ENCODE results near the gene LRRC47. TPM values are rescaled to one million over a fixed set of nuclear protein-coding genes. Genes with fewer than 3 reads are reported as not detected.

LRRC47 gene
- total RNA-seq, 1 donor from 2014 or later, result 57.9 TPM

DNA sequence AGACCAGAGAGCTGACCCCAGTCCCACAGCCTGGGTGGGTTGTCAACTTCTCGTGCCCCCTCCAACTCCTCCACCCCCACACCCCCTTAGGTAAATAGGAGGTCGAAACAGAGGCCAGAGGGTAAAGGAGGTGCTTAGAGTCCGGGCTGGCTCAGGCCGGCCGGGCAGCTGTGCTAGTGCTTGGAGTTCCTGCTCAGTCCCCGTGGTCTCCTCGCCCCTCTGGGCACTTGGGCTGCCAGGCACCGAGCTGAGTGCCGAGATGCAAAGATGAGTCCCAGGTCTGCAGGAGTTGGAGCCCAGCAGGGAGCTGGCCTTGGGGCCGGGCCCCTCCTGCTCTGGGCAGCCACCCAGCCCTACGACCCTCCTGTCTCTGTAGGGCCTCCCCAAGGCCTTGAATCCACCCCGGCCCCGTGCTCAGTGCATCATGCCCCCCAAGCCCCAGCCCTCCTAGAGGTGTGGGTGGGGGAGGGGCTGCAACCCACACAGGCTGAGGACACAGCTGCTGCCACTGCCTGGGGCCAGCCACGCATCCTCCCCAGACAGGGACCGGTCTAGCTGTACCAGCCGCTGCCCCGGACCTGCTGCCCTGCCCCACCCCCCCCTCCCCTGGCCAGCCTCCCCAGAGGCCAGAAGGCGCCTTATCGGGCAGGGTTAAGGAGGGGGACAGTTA lies 21.9 kb downstream of the LRRC47 start:
- no peak for DNase-seq (ENCODE audit: low read depth, low spot score)
- no peaks in the 10 kb centered on the region for H3K27me3 Mint-ChIP-seq (ENCODE audit: low read depth)
- H3K27ac Mint-ChIP-seq (ENCODE audit: unreplicated experiment), result no peak overlapping the region
- no peaks in the 10 kb centered on the region for H3K36me3 Mint-ChIP-seq (ENCODE audit: low read depth)
- peaks cover 11% of the 10 kb centered on the region for H3K4me1 Mint-ChIP-seq
- no peak overlapping the region for H3K4me3 Mint-ChIP-seq
- no peaks in the 10 kb centered on the region for H3K9me3 Mint-ChIP-seq
- TF ChIP-seq, protein P1, sequence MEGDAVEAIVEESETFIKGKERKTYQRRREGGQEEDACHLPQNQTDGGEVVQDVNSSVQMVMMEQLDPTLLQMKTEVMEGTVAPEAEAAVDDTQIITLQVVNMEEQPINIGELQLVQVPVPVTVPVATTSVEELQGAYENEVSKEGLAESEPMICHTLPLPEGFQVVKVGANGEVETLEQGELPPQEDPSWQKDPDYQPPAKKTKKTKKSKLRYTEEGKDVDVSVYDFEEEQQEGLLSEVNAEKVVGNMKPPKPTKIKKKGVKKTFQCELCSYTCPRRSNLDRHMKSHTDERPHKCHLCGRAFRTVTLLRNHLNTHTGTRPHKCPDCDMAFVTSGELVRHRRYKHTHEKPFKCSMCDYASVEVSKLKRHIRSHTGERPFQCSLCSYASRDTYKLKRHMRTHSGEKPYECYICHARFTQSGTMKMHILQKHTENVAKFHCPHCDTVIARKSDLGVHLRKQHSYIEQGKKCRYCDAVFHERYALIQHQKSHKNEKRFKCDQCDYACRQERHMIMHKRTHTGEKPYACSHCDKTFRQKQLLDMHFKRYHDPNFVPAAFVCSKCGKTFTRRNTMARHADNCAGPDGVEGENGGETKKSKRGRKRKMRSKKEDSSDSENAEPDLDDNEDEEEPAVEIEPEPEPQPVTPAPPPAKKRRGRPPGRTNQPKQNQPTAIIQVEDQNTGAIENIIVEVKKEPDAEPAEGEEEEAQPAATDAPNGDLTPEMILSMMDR (conservative IDR thresholded peaks at IDR 0.05), result no peak

DNA sequence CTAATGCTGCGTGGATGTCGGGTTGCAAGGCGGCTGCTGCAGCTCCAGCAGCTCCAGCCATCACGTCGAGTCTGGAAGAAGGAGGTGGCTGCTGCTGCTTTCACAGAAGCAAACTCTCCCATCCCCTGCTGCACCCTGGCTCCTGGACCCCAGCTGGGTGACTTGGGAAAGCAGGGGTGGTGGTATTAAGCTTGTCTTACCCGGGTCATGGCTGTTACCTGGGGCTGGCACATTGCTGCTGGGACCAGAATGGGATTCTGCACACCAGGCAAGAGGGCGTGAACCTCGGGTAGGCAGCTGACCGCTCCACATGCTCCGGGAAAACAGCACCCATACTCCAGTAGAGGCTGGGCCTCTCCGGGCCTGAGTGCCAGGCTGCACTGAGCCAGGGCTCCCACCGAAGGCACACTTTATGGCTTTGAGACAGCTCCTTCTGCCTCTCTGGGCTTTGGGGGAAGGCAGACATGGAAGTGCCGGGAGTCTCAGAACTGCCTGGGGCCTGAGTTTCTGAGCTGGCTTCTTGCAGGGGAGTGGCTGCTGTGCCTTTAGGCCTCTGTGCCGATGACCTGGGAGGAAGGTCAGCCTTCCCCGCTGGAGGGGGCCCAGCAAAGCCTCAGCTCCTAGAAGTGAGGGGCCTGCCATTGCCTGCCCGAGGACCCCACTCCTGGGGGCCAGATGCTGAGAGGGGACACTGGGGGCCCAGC lies 22.6 kb downstream of the LRRC47 start:
- H3K9me3 Mint-ChIP-seq, result no peaks in the 10 kb centered on the region
- H3K27me3 Mint-ChIP-seq (ENCODE audit: low read depth), result no peaks in the 10 kb centered on the region
- DNase-seq (ENCODE audit: low read depth, low spot score), result no peak
- no peak overlapping the region for H3K27ac Mint-ChIP-seq (ENCODE audit: unreplicated experiment)
- peaks cover 11% of the 10 kb centered on the region for H3K4me1 Mint-ChIP-seq
- H3K4me3 Mint-ChIP-seq, result peak overlapping the region; percentile 61
- TF ChIP-seq, protein P1 (conservative IDR thresholded peaks at IDR 0.05), result no peak
- no peaks in the 10 kb centered on the region for H3K36me3 Mint-ChIP-seq (ENCODE audit: low read depth)

DNA sequence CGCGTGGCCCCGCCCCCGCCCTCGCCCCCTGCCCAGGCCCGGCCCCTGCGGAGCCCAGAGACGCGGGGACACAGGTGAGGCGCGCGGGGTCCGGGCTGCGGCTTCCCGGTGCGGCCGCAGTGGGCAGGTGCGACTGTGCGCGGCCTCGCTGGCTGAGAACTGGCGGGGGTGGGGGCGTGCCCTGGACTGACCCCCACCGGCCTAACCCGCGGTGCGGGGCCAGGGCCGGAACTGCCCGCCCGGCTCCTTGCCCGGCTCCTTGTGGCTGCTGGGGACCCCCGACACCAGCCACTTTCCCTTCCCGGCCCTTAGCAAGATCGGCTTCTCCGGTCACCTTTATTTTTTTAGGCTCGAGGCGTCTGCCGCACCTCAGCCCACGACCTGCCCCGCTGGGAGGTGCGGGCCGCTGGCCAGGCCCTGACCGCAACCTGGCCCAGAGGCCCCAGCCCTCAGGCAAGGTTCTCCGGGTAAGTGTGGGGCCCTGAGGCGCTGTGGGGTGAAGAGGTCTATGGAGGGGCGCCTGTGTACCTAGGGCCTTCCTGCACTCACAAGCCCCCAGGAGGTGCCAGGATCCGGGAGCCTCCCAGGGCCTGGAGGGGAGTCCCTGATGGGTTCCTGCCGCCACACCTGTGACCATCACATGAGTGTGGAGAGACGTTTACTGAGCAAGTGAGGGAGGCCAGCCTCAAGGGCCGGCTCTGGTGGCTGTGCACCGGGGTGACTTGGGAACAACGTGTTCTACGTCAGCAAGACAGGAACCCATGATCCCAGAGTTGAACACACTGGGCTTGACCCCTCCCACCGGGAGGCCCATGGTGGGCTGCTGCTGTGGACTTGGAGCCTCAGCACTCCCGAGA lies 23.4 kb downstream of the LRRC47 start, which contains the start of gene SMIM1:
Gene SMIM1 (plus strand): TSS at position 35 of the 857 bp plus-strand sequence. CDS start 2,625 bp downstream, outside the sequence.
- Mint-ChIP-seq H3K36me3 (ENCODE audit: low read depth) (no peaks in the 10 kb centered on the region), H3K27ac (ENCODE audit: unreplicated experiment) (no peak within 1 kb of the TSS), H3K4me3 (peak within 1 kb of the TSS; percentile 66), H3K4me1 (peaks cover 11% of the 10 kb centered on the region), H3K9me3 (no peaks in the 10 kb centered on the region), H3K27me3 (ENCODE audit: low read depth) (no peaks in the 10 kb centered on the region)
- TF ChIP-seq, protein P1 (conservative IDR thresholded peaks at IDR 0.05), result no peak
- no peak for DNase-seq (ENCODE audit: low read depth, low spot score)

DNA sequence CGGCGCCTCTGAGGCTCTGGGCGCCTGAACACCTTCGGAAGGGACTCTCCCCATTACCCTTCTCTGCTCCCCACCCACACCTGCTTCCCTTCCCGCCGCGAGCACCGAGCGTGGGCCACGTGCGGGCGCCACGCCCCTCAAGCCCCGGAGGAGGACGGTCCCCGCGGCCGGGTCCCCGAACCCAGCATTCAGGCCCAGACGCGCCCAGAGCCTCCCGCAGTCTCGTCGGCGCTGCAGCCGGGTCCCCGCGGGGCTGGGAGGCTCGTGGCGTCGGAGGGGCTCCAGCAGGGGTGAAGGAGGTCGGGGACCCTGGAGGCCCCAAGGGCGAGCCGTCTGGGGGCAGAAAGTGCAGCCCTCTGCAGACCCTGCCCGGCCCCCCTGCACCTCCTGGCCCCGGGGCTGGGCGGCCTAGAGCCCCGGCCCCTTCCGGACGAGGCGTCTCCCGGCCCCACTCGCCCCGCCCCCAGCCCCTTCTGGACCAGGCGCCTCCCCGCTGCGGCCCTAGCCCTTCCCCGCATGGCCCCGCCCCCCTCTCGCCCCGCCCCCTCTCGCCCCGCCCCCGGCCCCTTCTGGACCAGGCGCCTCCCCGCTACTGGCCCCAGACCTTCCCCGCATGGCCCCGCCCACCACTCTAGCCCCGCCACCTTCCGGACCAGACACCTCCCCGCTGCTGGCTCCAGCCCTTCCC lies 24.1 kb downstream of the LRRC47 start:
- Mint-ChIP-seq H3K9me3 (no peaks in the 10 kb centered on the region), H3K4me3 (peak overlapping the region; percentile 66), H3K27me3 (ENCODE audit: low read depth) (no peaks in the 10 kb centered on the region), H3K4me1 (peaks cover 11% of the 10 kb centered on the region), H3K36me3 (ENCODE audit: low read depth) (no peaks in the 10 kb centered on the region), H3K27ac (ENCODE audit: unreplicated experiment) (no peak overlapping the region)
- DNase-seq (ENCODE audit: low read depth, low spot score), result peak; percentile 87
- TF ChIP-seq, protein P1 (conservative IDR thresholded peaks at IDR 0.05), result no peak

Measured in neural crest cell (in vitro differentiated cells).